ENCODE results near the gene TTC17. TPM values are rescaled to one million over a fixed set of nuclear protein-coding genes. Genes with fewer than 3 reads are reported as not detected.

TTC17 gene
- total and polyA plus RNA-seq, 2 of the 8 experiments (the other 6 are each of a cell fraction or from before 2014, with no cell fraction given): 65.1 to 80.1 TPM

- TF ChIP-seq E2F6 (IDR thresholded peaks at IDR 0.05) (no peak), SP1 (IDR thresholded peaks at IDR 0.05; ENCODE audit: low read depth, low read length) (no peak), BRCA1 (IDR thresholded peaks at IDR 0.05; ENCODE audit: low read depth, low read length) (no peak)
These were observed 42.8 kb upstream of the TTC17 start (continued) for GRCh38 chr11:43315966-43316365.

Measured in H1 (cell line).